Measurements from ENCODE around the gene PLBD1.

DNA sequence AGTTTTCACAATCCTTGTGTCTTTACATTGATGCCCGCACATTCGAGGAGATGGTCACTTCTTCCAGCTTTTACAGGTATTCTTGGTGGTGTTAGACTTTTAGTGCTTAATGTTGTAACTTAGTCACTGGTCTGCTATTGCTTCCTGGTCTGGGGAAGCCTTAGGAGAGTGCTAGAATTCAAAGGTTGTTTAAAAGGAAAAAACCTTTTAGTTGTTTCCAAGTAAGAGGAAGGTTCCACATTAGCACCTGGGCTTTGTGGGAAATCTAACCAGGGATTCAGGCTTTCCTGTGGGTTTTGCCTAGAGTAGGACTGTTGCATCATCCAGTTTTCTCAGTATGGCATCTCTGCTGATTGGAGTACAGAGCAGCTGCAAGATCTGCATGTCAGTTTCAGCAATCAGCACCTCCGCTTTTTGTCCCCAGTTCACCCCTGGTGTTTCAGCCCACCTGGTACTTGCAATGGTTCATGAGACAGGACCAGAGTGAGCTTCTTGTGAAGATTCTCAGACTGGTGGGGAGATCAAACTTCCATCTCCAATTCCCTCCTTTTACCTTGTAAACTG, 44.0 kb upstream of the PLBD1 start:
- TF ChIP-seq CTCF (IDR thresholded peaks at IDR 0.05; ENCODE audit: low read depth, low read length, missing input control) (no peak), RAD21 (IDR thresholded peaks at IDR 0.05) (no peak)
